H1 (cell line): Measurements from ENCODE around the gene MATK. TPM values are rescaled to one million over a fixed set of nuclear protein-coding genes. Genes with fewer than 3 reads are reported as not detected.

Experiments
- HDAC2 ChIP-seq, 2 experiments: fragments of 300-600 bp in 1 of 2; sonication (generic) in 1 of 2; IDR thresholded peaks; 2 replicates each; pipeline ENCODE4 v1.6.1; 2011 to 2012; ENCODE audit warnings: low read depth in 2 of 2, low read length in 2 of 2, mild to moderate bottlenecking in 2 of 2, moderate library complexity in 2 of 2, borderline replicate concordance in 1 of 2, inconsistent platforms in 1 of 2
- polyA plus RNA-seq, 7 experiments: library from polyadenylated mRNA; depleted of rRNA in 3 of 7; stranded (reverse) in 5 of 7; unstranded in 2 of 7; fragments of >200 nt in 5 of 7; fragments of 200-250 nt in 2 of 7; gene quantifications; 1 replicate in 5 of 7; 2 replicates in 1 of 7; 4 replicates in 1 of 7; pipeline versions ENCODE4 v1.2.1 to v1.2.3, GENCODE V29; 2011 to 2013; ENCODE audit warnings: missing spikeins in 2 of 7, mixed read lengths in 2 of 7
- total RNA-seq: library from RNA; stranded (reverse); fragmentation: NEBNext Ultra II Directional; extraction: Animal tissue kit (Norgen Biotek cat#: 25700); gene quantifications from 2 replicates; pipeline ENCODE4 v1.2.1, GENCODE V29; 2021

The MATK gene
- total and polyA plus RNA-seq, 2 of the 8 experiments (the other 6 are each of a cell fraction or from before 2014, with no cell fraction given): 20.5 to 21.4 TPM

GRCh38 chr19:3767050-3767449, 19.1 kb downstream of the MATK start (continued):
- no peak for TF ChIP-seq HDAC2 (IDR thresholded peaks at IDR 0.05; ENCODE audit: borderline replicate concordance in 1 of 2, low read depth in 2 of 2, low read length in 2 of 2)
